Chondrocyte (in vitro differentiated cells): Measurements from ENCODE around the gene SFTA2. TPM values are rescaled to one million over a fixed set of nuclear protein-coding genes. Genes with fewer than 3 reads are reported as not detected.

Experiments
- DNase-seq: peaks from one replicate; pipeline ENCODE4 v3.0.0; 2021; ENCODE audit warnings: mixed read lengths, low spot score
- H3K27ac Mint-ChIP-seq: one replicate; pipeline ENCODE4 v1.8.0; 2021; ENCODE audit warnings: mild to moderate bottlenecking, moderate library complexity, mixed read lengths; ENCODE audit not compliant: unreplicated experiment
- H3K27me3 Mint-ChIP-seq: 2 replicates; pipeline ENCODE4 v1.8.0; 2021; ENCODE audit warnings: low read depth, mixed read lengths
- H3K36me3 Mint-ChIP-seq: 2 replicates; pipeline ENCODE4 v1.8.0; 2021; ENCODE audit warnings: low read depth, mixed read lengths
- H3K4me1 Mint-ChIP-seq: 2 replicates; pipeline ENCODE4 v1.8.0; 2021; ENCODE audit warnings: low read depth, mild to moderate bottlenecking, mixed read lengths
- H3K4me3 Mint-ChIP-seq: one replicate; pipeline ENCODE4 v1.8.0; 2021; ENCODE audit warnings: mild to moderate bottlenecking, moderate library complexity, mixed read lengths; ENCODE audit not compliant: unreplicated experiment
- H3K9me3 Mint-ChIP-seq: 2 replicates; pipeline ENCODE4 v1.8.0; 2021; ENCODE audit warnings: low read depth, mixed read lengths
- CTCF ChIP-seq: fragments of 200-600 bp; sonication (generic); IDR thresholded peaks from 2 replicates; pipeline ENCODE4 v1.5.0; 2021; ENCODE audit warnings: antibody characterized with exemption, mild to moderate bottlenecking, moderate library complexity
- microRNA-seq: library from miRNA; unstranded; fragments of <30 nt; microRNA quantifications from one replicate; pipeline ENCODE4 v1.2.0, GENCODE V29; 2020; ENCODE audit warnings: borderline number of aligned reads
- total RNA-seq: library from RNA; stranded (reverse); gene quantifications from 3 replicates; pipeline ENCODE4 v1.2.1, GENCODE V29; 2021

Gene SFTA2
- total RNA-seq, 1 donor from 2014 or later: not detected

GRCh38 chr6:30882204-30882758, 49.7 kb downstream of the SFTA2 start:
- no peaks in the 10 kb centered on the region for H3K27me3 Mint-ChIP-seq
- no peak for DNase-seq
- peak overlapping the region; percentile 33 for H3K4me3 Mint-ChIP-seq
- no peaks in the 10 kb centered on the region for H3K36me3 Mint-ChIP-seq
- TF ChIP-seq CTCF: no peak
- no peaks in the 10 kb centered on the region for H3K9me3 Mint-ChIP-seq
- H3K27ac Mint-ChIP-seq: peak overlapping the region; percentile 90
- H3K4me1 Mint-ChIP-seq: peaks cover 68% of the 10 kb centered on the region

GRCh38 chr6:30881392-30882203, 50.4 kb downstream of the SFTA2 start:
- peak overlapping the region; percentile 90 for H3K27ac Mint-ChIP-seq
- TF ChIP-seq CTCF: no peak
- peaks cover 70% of the 10 kb centered on the region for H3K4me1 Mint-ChIP-seq
- no peaks in the 10 kb centered on the region for H3K27me3 Mint-ChIP-seq
- peak; percentile 77 for DNase-seq
- H3K9me3 Mint-ChIP-seq: no peaks in the 10 kb centered on the region
- peak overlapping the region; percentile 33 for H3K4me3 Mint-ChIP-seq
- H3K36me3 Mint-ChIP-seq: no peaks in the 10 kb centered on the region

Small RNA genes within 50 kb of the gene (microRNA-seq; reads per million reads assigned to microRNA genes)
- 7.2 reads per million, percentile 12 among the genes with 10 or more reads in this experiment for gene MIR4640

Other genes with a start within 250 kb of the SFTA2 start
- 99.9 to 171 TPM (median 165 TPM) in 3 replicates for gene PPP1R18, start 245.5 kb downstream of the SFTA2 start, total RNA-seq
- 18.6 to 26.3 TPM (median 20.0 TPM) in 3 replicates for gene NRM, start 241.2 kb downstream of the SFTA2 start, total RNA-seq
- gene MDC1, start 214.9 kb downstream of the SFTA2 start, total RNA-seq: 25.5 to 33.5 TPM (median 33.1 TPM) in 3 replicates
- 681 to 975 TPM (median 692 TPM) in 3 replicates for gene TUBB, start 211.8 kb downstream of the SFTA2 start, total RNA-seq
- gene FLOT1, start 189.5 kb downstream of the SFTA2 start, total RNA-seq: 66.8 to 72.7 TPM (median 69.1 TPM) in 3 replicates
- gene IER3, start 187.6 kb downstream of the SFTA2 start, total RNA-seq: 332 to 354 TPM (median 333 TPM) in 3 replicates
- 112 to 157 TPM (median 117 TPM) in 3 replicates for gene DDR1, start 47.7 kb downstream of the SFTA2 start, total RNA-seq
- gene GTF2H4, start 24.0 kb downstream of the SFTA2 start, total RNA-seq: 39.5 to 54.6 TPM (median 40.1 TPM) in 3 replicates
- 33.1 to 48.0 TPM (median 33.8 TPM) in 3 replicates for gene VARS2, start 17.9 kb downstream of the SFTA2 start, total RNA-seq
- 0.07 TPM in 1 of 3 replicates, not detected in the others for gene MUCL3, start 8.8 kb upstream of the SFTA2 start, total RNA-seq
- not detected in 3 replicates for gene MUC21, start 51.5 kb upstream of the SFTA2 start, total RNA-seq
- gene MUC22, start 78.3 kb upstream of the SFTA2 start, total RNA-seq: not detected in 3 replicates
- gene C6orf15, start 180.4 kb upstream of the SFTA2 start, total RNA-seq: 0.37 TPM in 1 of 3 replicates, not detected in the others
- 4.2 to 6.0 TPM (median 5.5 TPM) in 3 replicates for gene PSORS1C1, start 182.6 kb upstream of the SFTA2 start, total RNA-seq
- gene CDSN, start 188.3 kb upstream of the SFTA2 start, total RNA-seq: 0.12 TPM in 1 of 3 replicates, not detected in the others
- gene PSORS1C2, start 206.9 kb upstream of the SFTA2 start, total RNA-seq: not detected in 3 replicates
- gene CCHCR1, start 225.6 kb upstream of the SFTA2 start, total RNA-seq: 11.2 to 18.3 TPM (median 13.4 TPM) in 3 replicates
- 7.4 to 22.4 TPM (median 7.9 TPM) in 3 replicates for gene TCF19, start 226.4 kb upstream of the SFTA2 start, total RNA-seq
- 1.2 to 1.6 TPM in 2 of 3 replicates, not detected in the other for gene POU5F1, start 238.5 kb upstream of the SFTA2 start, total RNA-seq